NCI-H146 treated with DMSO at 0.1 percent for 48 hours (cell line): ENCODE results near the gene OXSR1.
"Not testable (repeated sequence)": the region's sequence is repeated elsewhere in the genome, so short reads cannot be mapped to it uniquely, and the experiment has no call there.

Source experiments
- DNase-seq: peaks from one replicate; lab custom pipeline; 2025; ENCODE audit not compliant: unreplicated experiment; lab: John Stamatoyannopoulos, UW

OXSR1 gene

DNA sequence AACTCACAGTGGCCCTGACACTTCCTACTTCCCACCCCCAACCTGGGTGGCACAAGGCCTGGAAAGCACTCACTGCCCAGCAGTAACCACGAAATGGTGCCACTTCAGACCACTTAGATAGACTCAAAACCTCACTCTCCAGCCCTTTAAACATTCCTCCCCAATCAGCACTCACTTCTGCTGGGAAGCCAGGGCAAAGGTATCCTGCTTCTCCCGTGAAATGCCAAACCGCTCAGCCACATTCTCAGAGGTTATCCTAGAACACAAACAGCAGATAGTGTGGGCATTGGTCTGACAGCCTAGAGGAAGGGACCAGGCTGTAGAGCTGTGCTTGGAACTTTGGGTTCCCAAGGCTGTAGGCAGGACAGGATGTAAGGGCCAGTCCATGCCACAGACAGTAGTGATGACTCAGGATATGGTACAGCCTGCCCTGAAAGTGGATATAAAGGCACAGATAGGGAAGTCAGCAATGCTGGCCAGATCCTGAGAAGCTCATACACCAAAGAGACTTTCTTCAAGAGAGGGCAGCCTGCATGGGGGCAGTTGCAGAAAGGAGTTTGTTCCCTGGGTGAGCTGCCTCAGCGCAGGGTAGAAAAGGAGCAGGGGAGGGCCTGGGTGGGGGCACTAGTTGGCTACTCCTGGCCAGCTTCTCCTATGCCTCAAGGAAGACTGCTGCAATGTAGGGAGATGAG, 37.6 kb upstream of the OXSR1 start:
- DNase-seq: no peak

DNA sequence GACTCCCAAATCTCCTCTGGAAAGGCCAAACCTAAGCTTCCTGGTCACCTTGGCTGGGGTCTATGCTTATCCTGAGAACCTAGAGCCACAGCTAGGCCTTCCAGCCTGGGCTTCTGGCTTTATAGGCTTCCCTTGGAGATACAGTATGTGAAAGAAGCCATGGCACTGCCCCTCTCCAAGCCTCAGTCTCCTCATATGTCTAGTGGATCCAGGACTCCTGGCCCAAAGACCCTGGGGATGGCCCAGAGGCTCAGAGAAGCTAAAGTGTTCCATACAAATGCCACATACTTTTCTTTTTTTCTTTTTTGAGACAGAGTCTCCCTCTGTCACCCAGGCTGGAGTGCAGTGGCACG, 37.1 kb upstream of the OXSR1 start:
- no peak for DNase-seq

DNA sequence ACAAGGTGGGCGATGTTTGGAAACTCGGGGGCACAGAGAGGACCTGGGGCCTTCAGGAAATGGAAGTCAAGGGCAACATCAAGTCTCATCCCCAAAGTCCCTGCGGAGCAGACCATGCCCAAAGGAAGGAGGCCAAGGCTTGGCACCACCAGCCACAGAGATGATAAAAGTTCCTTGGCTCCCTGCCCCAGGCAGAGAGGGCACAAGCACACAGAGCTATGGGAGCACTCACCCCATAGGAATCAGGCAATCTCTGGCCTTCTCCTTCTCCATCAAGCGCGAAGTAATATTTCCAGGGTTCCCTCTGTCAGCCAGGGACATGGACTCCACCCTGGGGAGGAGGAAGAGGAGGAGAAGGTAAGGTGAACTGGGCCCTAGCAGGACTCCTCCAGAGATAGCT, 36.3 kb upstream of the OXSR1 start:
- no peak for DNase-seq

DNA sequence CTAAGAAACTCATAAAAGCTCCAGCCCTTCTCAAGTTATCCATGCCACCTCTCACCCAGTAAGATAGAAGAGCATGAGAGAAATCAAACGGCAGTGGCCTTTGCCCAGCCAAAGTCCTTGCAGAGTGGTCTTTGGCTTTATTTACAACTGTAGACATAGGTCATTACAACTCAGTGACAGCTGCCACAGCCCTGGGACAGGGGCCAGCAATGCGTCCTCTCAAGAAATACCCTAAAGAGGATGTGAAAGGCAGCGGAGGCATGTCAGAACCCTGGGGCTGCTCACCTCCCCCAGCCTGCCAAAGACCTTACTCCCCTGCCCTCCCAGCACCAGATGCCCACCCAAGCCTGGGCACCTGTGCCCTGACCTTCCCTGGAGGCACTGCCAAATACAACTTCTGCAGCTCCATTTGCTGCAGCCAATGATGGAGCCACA, 34.7 kb upstream of the OXSR1 start:
- DNase-seq: no peak

DNA sequence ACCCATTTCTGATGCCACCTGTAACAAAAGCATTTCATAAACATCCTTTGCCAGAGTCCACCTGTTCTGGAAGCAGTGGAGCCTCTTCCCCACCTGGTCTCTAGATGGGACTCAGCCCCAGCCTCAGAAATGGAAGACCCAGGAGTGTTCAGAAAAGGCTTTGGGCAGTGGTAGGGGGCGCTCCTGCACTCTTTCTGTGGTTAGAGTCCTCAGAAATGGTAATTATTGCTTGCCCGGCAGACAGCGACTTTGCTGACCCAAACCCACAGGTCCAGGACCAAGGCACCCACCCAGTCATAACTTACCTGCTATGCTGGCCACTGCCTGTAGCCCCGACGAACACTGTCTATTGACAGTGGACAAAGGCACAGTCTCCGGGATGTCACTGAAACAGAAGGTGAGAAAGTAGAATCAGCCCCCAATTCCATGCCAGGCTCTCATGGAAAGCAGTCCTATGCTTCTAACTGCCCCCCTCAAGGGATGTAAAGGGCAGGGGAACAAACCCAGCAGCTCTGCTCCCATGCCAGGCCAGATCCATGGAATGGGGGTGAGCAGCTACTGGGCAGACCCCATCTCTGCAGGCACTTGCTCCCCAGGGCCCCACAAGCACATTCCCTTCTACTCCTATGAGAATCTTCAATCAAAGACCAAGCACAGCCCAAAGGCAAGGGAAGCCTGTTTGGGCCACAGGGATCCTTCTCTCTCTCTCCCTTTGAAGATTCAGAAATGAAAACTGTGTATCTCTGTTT, 33.5 kb upstream of the OXSR1 start:
- no peak for DNase-seq

DNA sequence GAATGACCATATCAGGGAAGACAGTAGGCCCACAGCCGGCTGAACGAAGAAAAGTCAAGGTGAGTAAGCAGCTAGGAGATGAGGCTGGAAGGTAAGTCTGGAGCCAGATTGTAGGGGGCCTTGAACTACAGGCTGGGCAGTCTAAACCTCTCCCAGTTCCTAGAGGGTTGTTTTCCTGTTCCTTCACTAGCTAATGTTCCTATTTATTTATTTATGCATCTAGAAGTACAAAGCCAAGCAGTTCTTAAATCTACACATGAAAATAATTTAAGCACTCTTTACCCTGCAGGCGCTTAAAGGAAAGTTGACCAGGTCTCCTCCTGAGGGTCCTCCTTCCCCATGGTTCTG, 32.2 kb upstream of the OXSR1 start:
- no peak for DNase-seq

DNA sequence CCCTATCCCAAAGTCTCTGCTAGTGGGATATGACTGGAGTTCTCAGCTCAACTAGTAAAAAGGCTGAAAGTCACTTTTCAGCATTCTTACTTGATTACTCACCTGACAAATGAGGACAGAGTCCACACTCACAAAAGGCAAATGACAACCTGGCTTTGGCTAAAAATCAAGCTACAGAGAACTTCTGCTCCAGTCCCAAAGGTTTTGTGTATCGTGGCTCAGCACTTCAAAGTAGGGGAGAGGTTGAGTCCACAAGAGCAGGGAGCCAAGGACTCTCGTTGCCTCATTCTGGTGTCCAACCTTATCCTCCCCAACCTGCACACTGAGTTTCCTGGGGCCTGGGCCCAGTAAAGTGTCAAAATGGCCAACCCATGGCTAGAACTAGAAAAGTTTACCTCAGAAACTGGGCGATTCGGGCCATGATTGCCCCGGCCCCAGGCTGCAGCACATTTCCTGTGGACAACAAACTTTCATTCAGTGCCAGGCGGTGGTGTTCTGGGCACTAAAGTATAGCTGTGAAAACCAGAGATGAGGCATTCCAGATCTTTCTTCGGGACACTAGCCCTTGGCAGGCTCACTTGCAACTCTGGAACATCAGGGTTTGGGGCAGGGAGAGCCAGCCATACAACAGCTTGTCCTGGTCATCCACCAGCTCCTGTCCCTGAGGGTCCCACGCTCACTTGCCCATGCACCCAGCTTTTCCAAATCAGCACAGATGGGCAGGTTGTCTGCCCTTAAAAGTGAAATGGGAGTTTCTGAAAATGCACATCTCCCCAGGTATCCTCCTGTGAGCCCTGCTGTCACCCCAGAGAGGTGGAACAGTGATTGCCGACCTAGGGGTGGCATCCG, 31.6 kb upstream of the OXSR1 start:
- DNase-seq: no peak

DNA sequence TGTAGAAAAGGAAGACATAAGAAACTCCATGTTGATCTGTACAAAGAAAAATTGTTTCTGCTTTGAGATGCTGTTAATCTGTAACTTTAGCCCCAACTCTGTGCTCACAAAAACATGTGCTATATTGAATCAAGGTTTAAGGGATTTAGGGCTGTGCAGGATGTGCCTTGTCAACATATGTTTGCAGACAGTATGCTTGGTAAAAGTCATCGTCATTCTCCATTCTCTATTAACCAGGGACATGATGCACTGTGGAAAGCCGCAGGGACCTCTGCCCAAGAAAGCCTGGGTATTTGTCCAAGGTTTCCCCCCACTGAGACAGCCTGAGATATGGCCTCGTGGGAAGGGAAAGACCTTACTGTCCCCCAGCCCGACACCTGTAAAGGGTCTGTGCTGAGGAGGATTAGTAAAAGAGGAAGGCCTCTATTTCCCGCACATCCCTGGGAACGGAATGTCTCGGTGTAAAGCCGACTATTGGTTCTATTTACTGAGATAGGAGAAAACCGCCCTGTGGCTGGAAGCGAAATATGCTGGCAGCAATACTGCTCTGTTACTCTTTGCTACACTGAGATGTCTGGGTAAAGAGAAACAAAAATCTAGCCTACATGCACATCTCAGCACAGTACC, 30.7 kb upstream of the OXSR1 start:
- not testable (repeated sequence) for DNase-seq

GRCh38 chr3:38135621-38136277, 29.6 kb upstream of the OXSR1 start:
- DNase-seq: not testable (repeated sequence)

GRCh38 chr3:38136393-38136776, 29.0 kb upstream of the OXSR1 start:
- DNase-seq: no peak

DNA sequence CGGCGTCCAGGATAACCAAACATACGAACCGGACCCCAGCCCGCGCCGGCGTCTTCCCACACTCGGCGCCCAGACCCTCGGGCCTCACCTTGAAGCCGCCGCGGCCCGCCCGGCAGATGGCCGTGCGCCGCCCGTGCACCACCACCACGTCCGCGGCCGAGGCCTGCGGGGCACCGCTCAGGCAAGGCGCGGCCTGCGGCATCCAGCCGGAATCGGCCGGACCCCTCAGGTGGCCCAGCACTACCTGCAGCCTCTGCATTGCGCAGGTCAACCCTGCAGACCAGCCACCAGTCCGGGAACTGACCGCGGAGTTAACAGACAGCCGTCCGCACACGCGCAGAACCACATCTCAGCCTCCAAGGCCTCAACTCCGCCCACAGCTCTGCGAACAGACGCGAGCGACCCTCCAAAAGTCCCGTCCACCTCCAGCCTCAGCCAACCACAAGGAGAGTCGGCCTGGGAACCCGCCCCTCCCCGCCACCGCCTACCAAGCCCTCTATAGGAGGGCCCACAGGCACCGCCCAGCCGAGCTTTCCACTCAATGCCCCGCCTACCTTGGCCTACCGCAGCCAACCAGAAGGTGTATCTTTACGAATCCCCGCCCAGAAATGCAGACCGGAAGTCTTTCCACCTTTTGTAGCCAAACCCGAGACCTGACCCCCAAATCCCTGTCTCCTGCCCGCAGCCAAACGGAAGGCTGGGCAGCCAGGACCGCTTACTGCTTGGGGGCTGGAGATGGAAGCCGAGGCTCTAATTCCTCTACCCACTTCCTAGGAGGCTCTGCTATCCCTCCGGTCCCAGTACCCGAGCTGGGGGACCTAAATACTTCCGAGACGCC, 28.3 kb upstream of the OXSR1 start, which contains the start of gene ACAA1:
ACAA1 (minus strand) TSS at position 351 of the 838 bp plus-strand sequence; CDS start at position 259, 92 bp downstream.
- peak; percentile 99 for DNase-seq

GRCh38 chr3:38137615-38138348, 27.6 kb upstream of the OXSR1 start:
- no peak for DNase-seq

- DNase-seq: peak; percentile 40
Observed at GRCh38 chr3:38138349-38139190, 26.8 kb upstream of the OXSR1 start, which contains the start of gene MYD88. Gene MYD88 (plus strand): TSS chr3:38138661. CDS start chr3:38138701, 40 bp downstream.

- DNase-seq: no peak
Observed at GRCh38 chr3:38139191-38139590, 26.1 kb upstream of the OXSR1 start.

- no peak for DNase-seq
Observed at GRCh38 chr3:38139652-38140051, 25.7 kb upstream of the OXSR1 start.

- DNase-seq: no peak
Observed at GRCh38 chr3:38140326-38141172, 24.8 kb upstream of the OXSR1 start.
